GM13977 (cell line): ENCODE results near the gene KIAA0408.
"Not testable (repeated sequence)": the region's sequence is repeated elsewhere in the genome, so short reads cannot be mapped to it uniquely, and the experiment has no call there.

ENCODE experiments used
- DNase-seq: peaks from one replicate; pipeline ENCODE4 v3.0.0; 2012; ENCODE audit warnings: low spot score
- CTCF ChIP-seq: IDR thresholded peaks from 2 replicates; pipeline ENCODE4 v1.5.1; 2012; ENCODE audit warnings: mild to moderate bottlenecking, control low read depth; ENCODE audit not compliant: insufficient read depth; ENCODE audit errors: extremely low read depth, missing control alignments
- in situ Hi-C: fragments of 300-500 bp; cut with MboI; formaldehyde crosslinking; loops from one replicate; pipeline ENCODE4 v1.12.0; 2022; ENCODE audit warnings: low sequenced_read_pairs, low pct_unique_long_range_greater_than_20kb, mixed read lengths, inconsistent platforms; ENCODE audit not compliant: unreplicated experiment

The KIAA0408 gene

GRCh38 chr6:127423921-127424320, 35.3 kb downstream of the KIAA0408 start:
- in situ Hi-C loops: loop anchor here (25.0 kb wide), 1 partner anchor 137 kb away; no protein-coding TSS in a partner anchor
- DNase-seq: no peak
- TF ChIP-seq CTCF: no peak

DNA sequence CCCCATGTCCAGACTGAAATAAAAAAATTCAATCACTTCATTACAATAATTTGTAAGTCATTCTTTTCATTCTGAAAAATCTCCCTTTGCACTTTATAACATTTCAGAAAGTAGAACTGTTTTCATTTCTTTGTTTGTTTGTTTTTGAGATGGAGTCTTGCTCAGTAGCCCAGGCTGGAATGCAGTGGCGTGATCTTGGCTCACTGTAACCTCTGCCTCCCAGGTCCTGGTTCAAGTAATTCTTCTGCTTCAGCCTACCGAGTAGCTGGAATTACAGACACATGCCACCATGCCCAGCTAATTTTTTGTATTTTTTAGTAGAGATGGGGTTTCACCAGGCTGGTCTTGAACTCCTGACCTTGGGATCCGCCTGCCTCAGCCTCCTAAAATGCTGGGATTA, 38.0 kb downstream of the KIAA0408 start:
- in situ Hi-C loops: loop anchor here (25.0 kb wide), 1 partner anchor 134 kb away; no protein-coding TSS in a partner anchor
- DNase-seq: not testable (repeated sequence)

- peak; percentile 73 for TF ChIP-seq CTCF
- in situ Hi-C loops: loop anchor here (25.0 kb wide), 1 partner anchor 133 kb away; no protein-coding TSS in a partner anchor
- DNase-seq: peak; percentile 83
Observed at GRCh38 chr6:127420556-127420955, 38.6 kb downstream of the KIAA0408 start.

DNA sequence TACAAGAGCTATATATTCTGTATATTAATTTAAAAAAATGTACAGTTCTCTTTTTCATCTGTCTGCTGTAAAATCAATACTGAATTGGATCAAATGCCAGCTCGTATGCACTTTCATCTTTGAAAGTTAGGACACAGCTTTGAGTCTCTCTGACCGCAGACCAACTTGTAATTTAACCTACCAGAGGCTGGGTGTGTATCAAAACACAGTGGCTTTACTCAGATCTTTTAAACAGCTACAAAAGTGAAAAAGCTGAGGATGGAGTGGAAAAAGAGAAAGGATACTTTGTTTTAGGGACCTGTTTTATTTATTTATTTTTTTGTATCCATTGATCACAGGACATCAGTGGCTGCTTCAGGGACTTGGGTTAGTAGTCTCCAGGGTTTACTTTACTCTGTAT, 44.1 kb downstream of the KIAA0408 start:
- in situ Hi-C loops: loop anchor here (25.0 kb wide), 1 partner anchor 128 kb away; no protein-coding TSS in a partner anchor
- no peak for TF ChIP-seq CTCF
- DNase-seq: no peak

DNA sequence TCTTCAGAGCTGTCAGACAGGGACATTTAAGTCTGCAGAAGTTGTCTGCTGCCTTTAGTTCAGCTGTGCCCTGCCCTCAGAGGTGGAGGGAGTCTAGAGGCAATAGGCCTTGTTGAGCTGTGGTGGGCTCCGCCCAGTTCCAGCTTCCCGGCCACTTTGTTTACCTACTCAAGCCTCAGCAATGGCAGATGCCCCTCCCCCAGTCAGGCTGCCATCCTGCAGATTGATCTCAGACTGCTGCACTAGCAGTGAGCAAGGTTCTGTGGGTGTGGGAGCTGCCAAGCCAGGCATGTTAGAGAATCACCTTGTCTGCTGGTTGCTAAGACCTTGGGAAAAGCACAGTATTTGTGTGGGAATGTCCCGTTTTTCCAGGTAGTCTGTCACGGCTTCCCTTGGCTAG, 46.1 kb downstream of the KIAA0408 start:
- in situ Hi-C loops: loop anchor here (25.0 kb wide), 1 partner anchor 126 kb away; no protein-coding TSS in a partner anchor
- DNase-seq: not testable (repeated sequence)

DNA sequence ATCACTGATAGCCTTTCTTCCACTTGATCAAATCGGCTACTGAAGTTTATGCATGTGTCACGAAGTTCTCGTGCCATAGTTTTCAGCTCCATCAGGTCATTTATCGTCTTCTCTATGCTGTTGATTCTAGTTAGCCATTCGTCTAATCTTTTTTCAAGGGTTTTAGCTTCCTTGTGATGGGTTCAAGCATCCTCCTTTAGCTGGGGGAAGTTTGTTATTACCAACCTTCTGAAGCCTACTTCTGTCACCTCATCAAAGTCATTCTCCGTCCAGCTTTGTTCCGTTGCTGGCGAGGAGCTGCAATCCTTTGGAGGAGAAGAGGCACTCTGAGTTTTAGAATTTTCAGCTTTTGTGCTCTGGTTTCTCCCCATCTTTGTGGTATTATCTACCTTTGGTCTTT, 47.2 kb downstream of the KIAA0408 start:
- DNase-seq: not testable (repeated sequence)
- in situ Hi-C loops: loop anchor here (25.0 kb wide), 1 partner anchor 125 kb away; no protein-coding TSS in a partner anchor
